ENCODE measurements around the gene PGAM2.
A peak's percentile ranks its signal among the peaks of the same experiment; 100 is the strongest.

PGAM2 gene

DNA sequence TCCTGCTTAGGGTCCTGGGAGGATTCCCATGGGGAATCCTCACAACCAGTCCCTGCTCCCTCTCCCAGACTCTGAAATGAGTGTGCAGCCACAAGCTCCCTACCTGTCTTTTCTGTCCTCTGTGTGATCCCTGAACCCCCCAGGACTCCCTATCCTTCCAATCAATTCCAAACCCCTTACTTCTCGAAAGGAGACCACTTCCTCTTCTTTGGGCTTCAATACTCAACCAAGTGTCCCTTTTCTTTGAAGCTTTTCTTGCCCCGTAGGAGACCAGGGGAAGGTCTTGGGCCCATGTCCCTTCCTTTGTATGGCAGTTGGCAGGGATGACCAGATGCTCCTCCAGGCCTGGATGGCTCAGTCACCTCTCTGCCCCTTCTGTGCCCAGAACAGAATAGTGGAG is 40.5 kb upstream of the PGAM2 start:
- Histone ChIP-seq H3K9me3 (ENCODE audit: insufficient read depth, low read depth, low read length) (no peaks in the 10 kb centered on the region), H3K9me2 (replicated peaks; ENCODE audit: low read depth, low read length) (no peaks in the 10 kb centered on the region), H3K36me3 (ENCODE audit: insufficient read depth, low read length) (peaks cover 8% of the 10 kb centered on the region; the same call in 1 of the 2 replicates), H4K20me1 (ENCODE audit: insufficient read depth, low read length, poor library complexity, severe bottlenecking) (peaks cover 34% of the 10 kb centered on the region), H3K9ac (ENCODE audit: low read depth, low read length, poor library complexity, severe bottlenecking) (peak overlapping the region; percentile 97), H2AFZ (ENCODE audit: low read length) (no peak overlapping the region), H3K27me3 (ENCODE audit: insufficient read depth, low read length, poor library complexity, severe bottlenecking) (no peaks in the 10 kb centered on the region), H3K4me3 (ENCODE audit: low read length, poor library complexity, severe bottlenecking) (peak overlapping the region; percentile 94), H3K79me2 (ENCODE audit: insufficient read depth, low read length) (peaks cover 50% of the 10 kb centered on the region), H3F3A (ENCODE audit: low read depth) (no peaks in the 10 kb centered on the region), H3K4me2 (ENCODE audit: low read depth, low read length, poor library complexity, severe bottlenecking) (peak overlapping the region; percentile 91), H3K4me1 (ENCODE audit: insufficient read depth, low read length, poor library complexity, severe bottlenecking) (peaks cover 38% of the 10 kb centered on the region)
- no peak for TF ChIP-seq CTCF (conservative IDR thresholded peaks at IDR 0.05; ENCODE audit: low read length)
- TF ChIP-seq EZH2phosphoT487 (IDR thresholded peaks at IDR 0.05; ENCODE audit: borderline replicate concordance), result no peak

- Histone ChIP-seq H3K4me2 (ENCODE audit: low read depth, low read length, poor library complexity, severe bottlenecking) (peak overlapping the region; percentile 91), H3K4me3 (ENCODE audit: low read length, poor library complexity, severe bottlenecking) (peak overlapping the region; percentile 94)
Observed at GRCh38 chr7:44104860-44105771, 39.7 kb upstream of the PGAM2 start.

More at GRCh38 chr7:44104860-44105771, 39.7 kb upstream of the PGAM2 start:
- Histone ChIP-seq H3K9me3 (ENCODE audit: insufficient read depth, low read depth, low read length) (no peaks in the 10 kb centered on the region), H3F3A (ENCODE audit: low read depth) (no peaks in the 10 kb centered on the region), H2AFZ (ENCODE audit: low read length) (peak overlapping the region; percentile 80), H3K27me3 (ENCODE audit: insufficient read depth, low read length, poor library complexity, severe bottlenecking) (no peaks in the 10 kb centered on the region), H4K20me1 (ENCODE audit: insufficient read depth, low read length, poor library complexity, severe bottlenecking) (peaks cover 34% of the 10 kb centered on the region), H3K4me1 (ENCODE audit: insufficient read depth, low read length, poor library complexity, severe bottlenecking) (peaks cover 46% of the 10 kb centered on the region), H3K36me3 (ENCODE audit: insufficient read depth, low read length) (peaks cover 2% of the 10 kb centered on the region; the same call in 1 of the 2 replicates), H3K79me2 (ENCODE audit: insufficient read depth, low read length) (peaks cover 50% of the 10 kb centered on the region), H3K9ac (ENCODE audit: low read depth, low read length, poor library complexity, severe bottlenecking) (peak overlapping the region; percentile 97), H3K9me2 (replicated peaks; ENCODE audit: low read depth, low read length) (no peaks in the 10 kb centered on the region)
- TF ChIP-seq EZH2phosphoT487 (IDR thresholded peaks at IDR 0.05; ENCODE audit: borderline replicate concordance) (no peak), CTCF (conservative IDR thresholded peaks at IDR 0.05; ENCODE audit: low read length) (no peak)
